Mesenteric fat pad (tissue), 1 donor: ENCODE results near the gene UTRN. TPM values are rescaled to one million over a fixed set of nuclear protein-coding genes. Genes with fewer than 3 reads are reported as not detected.

ENCODE experiments used
- DNase-seq: peaks from one replicate; pipeline ENCODE4 v3.0.0-alpha.2; 2020; ENCODE audit warnings: low spot score
- long read RNA-seq: library from polyadenylated mRNA; unstranded; transcript quantifications from one replicate; pipeline ENCODE4 v2.0.0, GENCODE V29; 2020
- total RNA-seq: library from RNA; stranded (reverse); fragmentation: NEBNext Ultra II Directional; extraction: Animal tissue kit (Norgen Biotek cat#: 25700); gene quantifications from one replicate; pipeline ENCODE4 v1.2.1, GENCODE V29; 2021
- donor health status: DM: yes; HTN: yes; CAD: no.

Gene UTRN
- 193 TPM for total RNA-seq
- long read RNA-seq, partial matches to known transcripts: 85 of 163 reads
- long read RNA-seq, other reads (novel, unspliced or antisense): 78 of 163 reads

- DNase-seq: peak; percentile 92
Observed at GRCh38 chr6:144284783-144285547, at the start of gene UTRN. Gene UTRN, plus strand, starts transcription at chr6:144285335. Its CDS starts 6,494 bp downstream, at chr6:144291829.

GRCh38 chr6:144244688-144245087 is 40.4 kb upstream of the UTRN start:
- DNase-seq: no peak

GRCh38 chr6:144246988-144247387 is 38.1 kb upstream of the UTRN start:
- DNase-seq: no peak

GRCh38 chr6:144248003-144248402 is 37.1 kb upstream of the UTRN start:
- no peak for DNase-seq

- no peak for DNase-seq
Observed at GRCh38 chr6:144248476-144249301, 36.4 kb upstream of the UTRN start.

- DNase-seq: no peak
Observed at GRCh38 chr6:144250276-144250675, 34.9 kb upstream of the UTRN start.

- DNase-seq: no peak
Observed at GRCh38 chr6:144252259-144252658, 32.9 kb upstream of the UTRN start.

- DNase-seq: no peak
Observed at GRCh38 chr6:144259986-144260385, 25.1 kb upstream of the UTRN start.

- DNase-seq: no peak
Observed at GRCh38 chr6:144262470-144263369, 22.4 kb upstream of the UTRN start.

- no peak for DNase-seq
Observed at GRCh38 chr6:144263786-144264185, 21.3 kb upstream of the UTRN start.

- DNase-seq: no peak
Observed at GRCh38 chr6:144264270-144265060, 20.7 kb upstream of the UTRN start.

GRCh38 chr6:144265061-144265357 is 20.1 kb upstream of the UTRN start:
- no peak for DNase-seq

- no peak for DNase-seq
Observed at GRCh38 chr6:144265390-144265789, 19.7 kb upstream of the UTRN start.

GRCh38 chr6:144266091-144266649 is 19.0 kb upstream of the UTRN start:
- DNase-seq: no peak

GRCh38 chr6:144268794-144269349 is 16.3 kb upstream of the UTRN start:
- DNase-seq: no peak

GRCh38 chr6:144277174-144277573 is 8.0 kb upstream of the UTRN start:
- DNase-seq: no peak

GRCh38 chr6:144277605-144278227 is 7.4 kb upstream of the UTRN start:
- no peak for DNase-seq

- no peak for DNase-seq
Observed at GRCh38 chr6:144278659-144279314, 6.3 kb upstream of the UTRN start.
